Measurements from ENCODE around the gene PTH2. TPM values are rescaled to one million over a fixed set of nuclear protein-coding genes. Genes with fewer than 3 reads are reported as not detected.

PTH2 gene
- total RNA-seq, 1 experiment from 2014 or later = 1.0 TPM

GRCh38 chr19:49458567-49458903, 35.3 kb upstream of the PTH2 start (continued):
- TF ChIP-seq ATF6 (CRISPR knock-in tag; IDR thresholded peaks at IDR 0.05) = no peak
- no peak for TF ChIP-seq ZMAT4 (CRISPR knock-in tag; IDR thresholded peaks at IDR 0.05)
- no peak for TF ChIP-seq GTF2I (CRISPR knock-in tag; conservative IDR thresholded peaks at IDR 0.05)
- no peak for TF ChIP-seq ZBTB21 (CRISPR knock-in tag; IDR thresholded peaks at IDR 0.05; ENCODE audit: borderline replicate concordance)
- TF ChIP-seq HMGXB4 (CRISPR knock-in tag; IDR thresholded peaks at IDR 0.05) = no peak
- no peak for TF ChIP-seq ELF4 (CRISPR knock-in tag; IDR thresholded peaks at IDR 0.05; ENCODE audit: low read depth)
- no peak for TF ChIP-seq E2F5 (CRISPR knock-in tag; IDR thresholded peaks at IDR 0.05)
- TF ChIP-seq ZNF317 (CRISPR knock-in tag; IDR thresholded peaks at IDR 0.05; ENCODE audit: borderline replicate concordance, low read depth) = no peak

GRCh38 chr19:49456326-49456725, 33.1 kb upstream of the PTH2 start:
- DNase-seq (ENCODE audit: low spot score) (no peak), ATAC-seq (no peak)
- Mint-ChIP-seq H3K27ac (no peak overlapping the region), H3K27me3 (ENCODE audit: low read depth) (no peaks in the 10 kb centered on the region), H3K4me3 (no peak overlapping the region), H3K9me3 (no peaks in the 10 kb centered on the region), H3K36me3 (peaks cover 22% of the 10 kb centered on the region), H3K4me1 (peaks cover 9% of the 10 kb centered on the region)
- ChIA-PET CTCF (interaction anchor here (0.5 to 1.1 kb wide), 2 partner anchors 14 to 231 kb away, joined by 3 read pairs; no protein-coding TSS in a partner anchor), POLR2A (no interaction called here)
- TF ChIP-seq ZNF512 (CRISPR knock-in tag; IDR thresholded peaks at IDR 0.05; ENCODE audit: borderline replicate concordance) = no peak
- TF ChIP-seq ZNF219 (CRISPR knock-in tag; IDR thresholded peaks at IDR 0.05; ENCODE audit: borderline replicate concordance) = no peak
- TF ChIP-seq PRDM15 (CRISPR knock-in tag; IDR thresholded peaks at IDR 0.05) = no peak
- TF ChIP-seq NFATC4 (CRISPR knock-in tag; IDR thresholded peaks at IDR 0.05) = no peak
- no peak for TF ChIP-seq TEAD4 (CRISPR knock-in tag; IDR thresholded peaks at IDR 0.05)
- no peak for TF ChIP-seq SOX15 (CRISPR knock-in tag; IDR thresholded peaks at IDR 0.05)
